ENCODE data around the gene USP12. TPM values are rescaled to one million over a fixed set of nuclear protein-coding genes. Genes with fewer than 3 reads are reported as not detected.

The USP12 gene
- total RNA-seq, 2 experiments from 2014 or later: 9.9 to 27.6 TPM

DNA sequence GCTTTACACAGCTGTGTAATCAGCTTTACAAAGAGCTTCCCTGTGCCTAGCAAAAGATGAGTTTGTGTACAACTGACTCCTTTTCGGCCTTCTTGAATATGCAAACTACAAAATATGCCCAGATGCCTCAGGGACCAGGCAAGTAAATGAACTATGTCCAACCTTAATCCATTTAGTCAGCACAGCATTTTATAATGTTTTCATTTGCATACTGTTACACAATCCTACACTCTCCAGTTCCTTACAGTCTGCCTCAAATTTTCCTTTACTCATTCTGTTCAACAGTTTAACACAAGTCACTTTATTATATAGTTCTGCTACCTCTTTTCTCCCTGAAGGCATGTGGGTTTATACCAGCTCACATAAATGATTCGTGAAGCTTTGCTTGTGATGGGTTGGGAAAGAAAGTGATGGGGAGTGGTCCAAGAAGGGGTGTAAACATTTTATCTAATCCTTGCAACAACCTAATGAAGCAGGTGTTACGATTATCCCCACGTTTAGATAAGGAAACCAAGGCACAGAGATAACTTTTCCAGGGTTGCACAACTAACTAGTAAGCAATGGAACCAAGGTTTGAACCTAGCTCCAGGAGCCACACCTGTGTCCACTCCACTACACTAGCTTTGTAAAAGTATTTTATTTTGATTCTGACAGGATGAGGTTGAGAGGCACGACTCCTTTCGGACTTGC, 3.3 kb upstream of the USP12 start:
- peaks cover 8% of the 10 kb centered on the region; the same call in 1 of the 2 replicates for H4K20me1 ChIP-seq (ENCODE audit: insufficient read depth, low read length)
- no peak for TF ChIP-seq EZH2phosphoT487 (IDR thresholded peaks at IDR 0.05; ENCODE audit: borderline replicate concordance, low read depth, low read length)
- TF ChIP-seq, protein P1, sequence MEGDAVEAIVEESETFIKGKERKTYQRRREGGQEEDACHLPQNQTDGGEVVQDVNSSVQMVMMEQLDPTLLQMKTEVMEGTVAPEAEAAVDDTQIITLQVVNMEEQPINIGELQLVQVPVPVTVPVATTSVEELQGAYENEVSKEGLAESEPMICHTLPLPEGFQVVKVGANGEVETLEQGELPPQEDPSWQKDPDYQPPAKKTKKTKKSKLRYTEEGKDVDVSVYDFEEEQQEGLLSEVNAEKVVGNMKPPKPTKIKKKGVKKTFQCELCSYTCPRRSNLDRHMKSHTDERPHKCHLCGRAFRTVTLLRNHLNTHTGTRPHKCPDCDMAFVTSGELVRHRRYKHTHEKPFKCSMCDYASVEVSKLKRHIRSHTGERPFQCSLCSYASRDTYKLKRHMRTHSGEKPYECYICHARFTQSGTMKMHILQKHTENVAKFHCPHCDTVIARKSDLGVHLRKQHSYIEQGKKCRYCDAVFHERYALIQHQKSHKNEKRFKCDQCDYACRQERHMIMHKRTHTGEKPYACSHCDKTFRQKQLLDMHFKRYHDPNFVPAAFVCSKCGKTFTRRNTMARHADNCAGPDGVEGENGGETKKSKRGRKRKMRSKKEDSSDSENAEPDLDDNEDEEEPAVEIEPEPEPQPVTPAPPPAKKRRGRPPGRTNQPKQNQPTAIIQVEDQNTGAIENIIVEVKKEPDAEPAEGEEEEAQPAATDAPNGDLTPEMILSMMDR (conservative IDR thresholded peaks at IDR 0.05; ENCODE audit: low read length): no peak
- H3K9me3 ChIP-seq (ENCODE audit: low read length): no peaks in the 10 kb centered on the region
- no peak for DNase-seq (ENCODE audit: low spot score)
- H3K4me3 ChIP-seq (ENCODE audit: low read depth, low read length, poor library complexity, severe bottlenecking): no peak overlapping the region
- no TSS peak for BruUV-seq (replicated peaks)
- H2AFZ ChIP-seq (ENCODE audit: low read length): peak overlapping the region; percentile 70
- H3K9me2 ChIP-seq (ENCODE audit: insufficient read depth, low read length): no peaks in the 10 kb centered on the region
- peaks cover 46% of the 10 kb centered on the region for H3K4me1 ChIP-seq (ENCODE audit: insufficient read depth, low read length, poor library complexity, severe bottlenecking)
- H3K36me3 ChIP-seq (ENCODE audit: insufficient read depth, low read length): no peaks in the 10 kb centered on the region
- H3K79me2 ChIP-seq (ENCODE audit: insufficient read depth, low read depth, low read length): peaks cover 9% of the 10 kb centered on the region
- ChIA-PET POLR2A (interaction anchor here (0.6 to 1.2 kb wide), 7 partner anchors 11 to 973 kb away, joined by 3 to 5 read pairs (median 3); no protein-coding TSS in a partner anchor), CTCF (ENCODE audit: unreplicated experiment) (interaction anchor here (0.6 kb wide), 1 partner anchor 223 kb away, joined by 3 read pairs; no protein-coding TSS in a partner anchor)
- peak overlapping the region; percentile 22; the same call in 1 of the 2 replicates for H3K4me2 ChIP-seq (ENCODE audit: low read length)
- H3K27ac ChIP-seq (ENCODE audit: low read depth, low read length, poor library complexity, severe bottlenecking): no peak overlapping the region
- intact Hi-C loops (cut with micrococcal nuclease; ENCODE audit: unreplicated experiment): loop anchor here (5.0 to 10.0 kb wide), 4 partner anchors 178 to 1890 kb away; partner anchors contain the start of genes MTIF3 and MTMR6

DNA sequence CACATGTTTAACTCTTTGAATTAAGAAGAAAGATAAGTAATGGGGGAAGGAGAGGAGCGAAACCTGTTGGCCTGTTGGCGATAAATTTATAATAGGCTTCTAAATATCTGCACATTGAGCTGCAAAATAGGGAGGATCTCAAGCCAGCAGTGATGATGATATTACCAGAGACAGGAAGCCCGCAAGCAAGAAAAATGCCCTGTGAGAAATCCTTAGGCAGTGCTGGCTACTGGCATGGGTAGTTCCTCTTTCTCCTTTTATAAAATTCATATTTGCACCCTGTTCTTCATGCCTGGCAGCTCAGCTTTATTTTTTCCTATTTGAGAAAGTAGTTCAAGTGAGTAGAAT, 858 bp upstream of the USP12 start:
- ChIA-PET CTCF (ENCODE audit: unreplicated experiment) (no interaction called here), POLR2A (interaction anchor here (0.6 to 1.6 kb wide), 5 partner anchors 11 to 98 kb away, joined by 3 to 5 read pairs (median 3); partner anchors contain the start of gene RASL11A)
- Histone ChIP-seq H3K27ac (ENCODE audit: low read depth, low read length, poor library complexity, severe bottlenecking) (peak overlapping the region; percentile 61), H3K79me2 (ENCODE audit: insufficient read depth, low read depth, low read length) (peaks cover 34% of the 10 kb centered on the region), H3K36me3 (ENCODE audit: insufficient read depth, low read length) (no peaks in the 10 kb centered on the region), H3K9me2 (ENCODE audit: insufficient read depth, low read length) (no peaks in the 10 kb centered on the region), H4K20me1 (ENCODE audit: insufficient read depth, low read length) (peaks cover 23% of the 10 kb centered on the region), H3K4me1 (ENCODE audit: insufficient read depth, low read length, poor library complexity, severe bottlenecking) (peaks cover 58% of the 10 kb centered on the region), H3K4me3 (ENCODE audit: low read depth, low read length, poor library complexity, severe bottlenecking) (peak overlapping the region; percentile 82), H3K9me3 (ENCODE audit: low read length) (no peaks in the 10 kb centered on the region), H2AFZ (ENCODE audit: low read length) (peak overlapping the region; percentile 95), H3K4me2 (ENCODE audit: low read length) (peak overlapping the region; percentile 81)
- TSS peak; percentile 51 for BruUV-seq (replicated peaks)
- no peak for TF ChIP-seq EZH2phosphoT487 (IDR thresholded peaks at IDR 0.05; ENCODE audit: borderline replicate concordance, low read depth, low read length)
- TF ChIP-seq, protein P1 (conservative IDR thresholded peaks at IDR 0.05; ENCODE audit: low read length): no peak
- peak; percentile 52 for DNase-seq (ENCODE audit: low spot score)
- intact Hi-C loops (cut with micrococcal nuclease; ENCODE audit: unreplicated experiment): loop anchor here (5.0 to 10.0 kb wide), 4 partner anchors 175 to 1888 kb away; partner anchors contain the start of genes MTIF3 and MTMR6
